Mucosa of descending colon (tissue), 3 donors: ENCODE results near the gene SIRPG. TPM values are rescaled to one million over a fixed set of nuclear protein-coding genes. Genes with fewer than 3 reads are reported as not detected.
A peak's percentile ranks its signal among the peaks of the same experiment; 100 is the strongest.

Experiments
- ATAC-seq: fragments of 200-7000 bp; cut with Tn5 transposase; one replicate; pipeline ENCODE4 v1.9.1; 2020; ENCODE audit warnings: mild to moderate bottlenecking, moderate library complexity
- DNase-seq, 3 donors: peaks; one replicate each; pipeline ENCODE4 v3.0.0-alpha.2; 2020
- H3K36me3 ChIP-seq: fragments of 200-600 bp; one replicate; pipeline ENCODE4 v1.8.0; 2021; ENCODE audit warnings: low read depth, mild to moderate bottlenecking
- H3K4me1 ChIP-seq: fragments of 200-600 bp; one replicate; pipeline ENCODE4 v1.8.0; 2021; ENCODE audit warnings: low read depth, mild to moderate bottlenecking
- H3K4me3 ChIP-seq: fragments of 200-600 bp; one replicate; pipeline ENCODE4 v1.8.0; 2021; ENCODE audit warnings: mild to moderate bottlenecking
- H3K9me3 ChIP-seq: fragments of 200-600 bp; one replicate; pipeline ENCODE4 v1.8.0; 2021; ENCODE audit warnings: mild to moderate bottlenecking
- intact Hi-C, 2 donors: fragments of 100-400 bp; cut with DNase I in 1 of 2; cut with micrococcal nuclease in 1 of 2; formaldehyde crosslinking; loops; one replicate each; pipeline versions ENCODE4 v1.11.0 to v1.11.1; 2022; cut with DNase I, micrococcal nuclease
- total RNA-seq, 3 donors: library from RNA; stranded (reverse); fragmentation: NEBNext Ultra II Directional in 2 of 3; extraction: Animal tissue kit (Norgen Biotek cat#: 25700) in 2 of 3; gene quantifications; one replicate each; pipeline versions ENCODE4 v1.2.1 to v1.2.4, GENCODE V29; 2021 to 2023
- TF ChIP-seq, protein P1 (sequence below): fragments of 200-600 bp; IDR thresholded peaks from one replicate; pipeline ENCODE4 v1.8.0; 2022; ENCODE audit warnings: antibody characterized with exemption, mild to moderate bottlenecking
- donor health status: DM: no; HTN: no; CAD: no; lungs with moderate emphysema.
- donor health status: DM: no; HTN: no; CAD: no.
- donor health status: DM: no; HTN: yes; CAD: no.

Gene SIRPG
- total RNA-seq, 3 donors from 2014 or later, result 1.1 to 1.7 (median 1.2) TPM

DNA sequence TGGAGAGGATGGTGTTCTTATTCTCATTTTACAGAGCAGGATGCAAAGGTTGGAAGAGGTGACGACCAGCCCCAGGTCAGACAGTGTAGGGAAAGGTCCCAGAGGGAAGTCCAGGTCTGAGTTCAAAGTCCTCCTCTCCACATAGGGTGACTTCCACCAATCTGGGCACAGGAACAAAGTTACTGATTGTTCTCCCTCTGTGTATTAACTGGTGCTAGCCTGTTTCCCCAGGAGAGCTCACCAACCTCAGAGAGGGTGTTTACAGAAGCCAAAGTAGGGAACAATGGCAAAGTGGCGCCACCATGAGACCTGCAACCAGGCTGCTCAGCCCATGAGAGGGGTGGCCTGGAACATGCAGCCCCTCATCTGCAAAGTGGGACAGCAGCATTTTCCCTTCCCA lies 21.0 kb downstream of the SIRPG start:
- peaks cover 5% of the 10 kb centered on the region for H3K9me3 ChIP-seq
- ATAC-seq (peak; percentile 23), DNase-seq (no peak)
- H3K4me3 ChIP-seq, result no peak overlapping the region
- TF ChIP-seq, protein P1, sequence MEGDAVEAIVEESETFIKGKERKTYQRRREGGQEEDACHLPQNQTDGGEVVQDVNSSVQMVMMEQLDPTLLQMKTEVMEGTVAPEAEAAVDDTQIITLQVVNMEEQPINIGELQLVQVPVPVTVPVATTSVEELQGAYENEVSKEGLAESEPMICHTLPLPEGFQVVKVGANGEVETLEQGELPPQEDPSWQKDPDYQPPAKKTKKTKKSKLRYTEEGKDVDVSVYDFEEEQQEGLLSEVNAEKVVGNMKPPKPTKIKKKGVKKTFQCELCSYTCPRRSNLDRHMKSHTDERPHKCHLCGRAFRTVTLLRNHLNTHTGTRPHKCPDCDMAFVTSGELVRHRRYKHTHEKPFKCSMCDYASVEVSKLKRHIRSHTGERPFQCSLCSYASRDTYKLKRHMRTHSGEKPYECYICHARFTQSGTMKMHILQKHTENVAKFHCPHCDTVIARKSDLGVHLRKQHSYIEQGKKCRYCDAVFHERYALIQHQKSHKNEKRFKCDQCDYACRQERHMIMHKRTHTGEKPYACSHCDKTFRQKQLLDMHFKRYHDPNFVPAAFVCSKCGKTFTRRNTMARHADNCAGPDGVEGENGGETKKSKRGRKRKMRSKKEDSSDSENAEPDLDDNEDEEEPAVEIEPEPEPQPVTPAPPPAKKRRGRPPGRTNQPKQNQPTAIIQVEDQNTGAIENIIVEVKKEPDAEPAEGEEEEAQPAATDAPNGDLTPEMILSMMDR, result no peak
- H3K4me1 ChIP-seq, result no peaks in the 10 kb centered on the region
- H3K36me3 ChIP-seq, result no peaks in the 10 kb centered on the region
- intact Hi-C loops, result no loop called here

- H3K4me3 ChIP-seq, result no peak overlapping the region
- no peak for ATAC-seq
- H3K9me3 ChIP-seq, result peaks cover 5% of the 10 kb centered on the region
- no peaks in the 10 kb centered on the region for H3K36me3 ChIP-seq
- H3K4me1 ChIP-seq, result no peaks in the 10 kb centered on the region
- intact Hi-C loops, result no loop called here
- no peak for DNase-seq
- TF ChIP-seq, protein P1, result no peak
Observed at GRCh38 chr20:1635291-1635979, 22.1 kb downstream of the SIRPG start.

GRCh38 chr20:1633535-1633934 lies 24.0 kb downstream of the SIRPG start:
- TF ChIP-seq, protein P1, result no peak
- no peak for ATAC-seq

DNA sequence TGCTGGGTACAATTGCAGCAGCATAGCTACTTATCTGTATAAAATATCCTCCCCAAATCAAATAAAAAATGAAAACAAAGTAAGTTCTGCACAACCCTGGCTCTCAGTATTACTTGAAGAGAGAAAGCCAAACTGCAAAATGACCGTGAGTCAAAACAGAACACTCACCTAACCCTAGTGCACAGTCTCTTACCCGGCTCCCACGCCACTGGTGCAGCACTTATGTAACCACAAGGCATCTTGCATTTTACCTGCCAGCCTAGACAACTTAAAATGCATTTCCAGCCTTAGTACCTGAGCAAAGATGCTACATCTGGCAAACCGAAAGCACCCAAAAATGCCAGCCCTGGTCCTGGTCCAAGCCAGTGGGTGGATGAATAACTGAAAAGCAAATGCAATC lies 25.4 kb downstream of the SIRPG start:
- DNase-seq (no peak), ATAC-seq (no peak)
- Histone ChIP-seq H3K4me3 (no peak overlapping the region), H3K36me3 (no peaks in the 10 kb centered on the region), H3K4me1 (no peaks in the 10 kb centered on the region), H3K9me3 (no peaks in the 10 kb centered on the region)
- TF ChIP-seq, protein P1, result no peak
- intact Hi-C loops, result no loop called here

More at GRCh38 chr20:1633535-1633934, 24.0 kb downstream of the SIRPG start:
- intact Hi-C loops, result no loop called here
- Histone ChIP-seq H3K36me3 (no peaks in the 10 kb centered on the region), H3K9me3 (no peaks in the 10 kb centered on the region), H3K4me3 (no peak overlapping the region), H3K4me1 (no peaks in the 10 kb centered on the region)
- DNase-seq, result no peak

DNA sequence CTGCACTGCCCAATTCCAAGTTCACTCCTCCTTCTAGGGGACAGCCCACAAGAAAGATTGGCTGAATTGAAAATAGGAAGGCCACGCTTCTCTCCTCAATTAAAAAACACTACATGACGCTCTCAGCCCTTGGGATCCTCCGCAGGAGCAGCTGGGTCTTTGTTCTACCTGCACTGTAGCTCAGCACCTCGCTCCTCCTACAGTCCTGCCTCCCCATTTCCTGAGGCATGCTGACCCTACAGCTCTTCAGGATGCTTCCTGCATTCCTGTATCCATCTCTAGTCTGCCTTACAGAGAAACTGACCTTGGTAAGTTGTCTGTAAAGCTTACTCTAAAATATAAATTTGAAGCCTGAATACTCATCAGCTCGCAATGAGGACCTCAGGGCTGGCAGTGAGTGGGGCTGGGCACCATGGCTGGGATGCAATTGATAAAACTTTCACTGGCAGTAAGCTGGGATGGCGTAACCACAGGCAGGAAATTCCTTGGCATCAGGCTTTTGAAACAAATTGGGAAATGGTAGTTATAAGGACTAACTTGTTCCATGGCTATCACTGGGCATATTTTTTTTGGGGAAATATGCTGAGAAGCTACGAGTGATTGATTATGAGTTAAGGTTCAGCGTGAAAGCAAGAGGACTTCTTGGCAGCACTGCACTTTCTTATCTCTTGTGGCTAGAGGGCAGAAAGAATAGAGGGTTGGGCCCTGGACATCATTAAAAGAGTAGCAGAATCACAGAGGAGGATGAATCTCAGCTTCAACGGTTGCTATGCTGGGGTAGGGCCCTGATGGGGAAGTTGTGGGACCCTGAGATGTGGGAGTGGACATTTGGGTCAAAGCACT lies 26.0 kb downstream of the SIRPG start:
- ATAC-seq (no peak), DNase-seq (no peak)
- Histone ChIP-seq H3K4me3 (no peak overlapping the region), H3K4me1 (no peaks in the 10 kb centered on the region), H3K36me3 (no peaks in the 10 kb centered on the region), H3K9me3 (no peaks in the 10 kb centered on the region)
- TF ChIP-seq, protein P1, result no peak
- intact Hi-C loops, result no loop called here
